HepG2 (cell line): ENCODE results near the gene HSPA1B. TPM values are rescaled to one million over a fixed set of nuclear protein-coding genes. Genes with fewer than 3 reads are reported as not detected.

Experiments used
- GATAD1 ChIP-seq: IDR thresholded peaks from 2 replicates; pipeline ENCODE4 v1.6.1; 2016; ENCODE audit warnings: missing genetic modification reagents, missing compliant biosample characterization
- HNF1B ChIP-seq: sonication (generic); formaldehyde crosslinking; IDR thresholded peaks from 2 replicates; pipeline ENCODE4 v1.5.1; 2020; ENCODE audit warnings: mild to moderate bottlenecking, moderate library complexity, missing genetic modification reagents
- HOXA3 ChIP-seq: sonication (generic); formaldehyde crosslinking; IDR thresholded peaks from 2 replicates; pipeline ENCODE4 v1.5.0; 2020; ENCODE audit warnings: missing genetic modification reagents
- MAZ ChIP-seq, 2 experiments: sonication (generic) in 1 of 2; formaldehyde crosslinking in 1 of 2; IDR thresholded peaks; 2 replicates each; pipeline versions ENCODE4 v1.5.0 to v1.6.1; 2012 to 2020; ENCODE audit warnings: low read depth in 2 of 2, mild to moderate bottlenecking in 2 of 2, borderline replicate concordance in 1 of 2, improper control_type of control experiment in 1 of 2, low read length in 1 of 2, missing genetic modification reagents in 1 of 2, moderate library complexity in 1 of 2
- NFATC3 ChIP-seq: sonication (generic); formaldehyde crosslinking; IDR thresholded peaks from 2 replicates; pipeline ENCODE4 v1.5.1; 2020; ENCODE audit warnings: mild to moderate bottlenecking, missing genetic modification reagents
- NFIB ChIP-seq: sonication (generic); formaldehyde crosslinking; IDR thresholded peaks from 2 replicates; pipeline ENCODE4 v1.9.0; 2021; ENCODE audit warnings: missing genetic modification reagents, mild to moderate bottlenecking, borderline replicate concordance
- RXRB ChIP-seq: IDR thresholded peaks from 2 replicates; pipeline ENCODE4 v1.6.1; 2016; ENCODE audit warnings: borderline replicate concordance, missing genetic modification reagents, missing compliant biosample characterization
- SIX4 ChIP-seq: sonication (generic); formaldehyde crosslinking; IDR thresholded peaks from 2 replicates; pipeline ENCODE4 v1.4.0; 2020; ENCODE audit warnings: missing genetic modification reagents
- SMAD1 ChIP-seq: sonication (generic); formaldehyde crosslinking; IDR thresholded peaks from 2 replicates; pipeline ENCODE4 v1.4.0; 2020; ENCODE audit warnings: missing genetic modification reagents, low read depth, mild to moderate bottlenecking, borderline replicate concordance
- SRSF9 ChIP-seq: fragments of 200-400 bp; formaldehyde crosslinking; IDR thresholded peaks from 2 replicates; pipeline ENCODE4 v1.6.1; 2018; ENCODE audit warnings: borderline replicate concordance, mild to moderate bottlenecking, low read depth, low read length; ENCODE audit not compliant: insufficient read depth, poor library complexity, severe bottlenecking
- ZNF484 ChIP-seq: sonication (generic); formaldehyde crosslinking; IDR thresholded peaks from 2 replicates; pipeline ENCODE4 v1.5.1; 2020; ENCODE audit warnings: mild to moderate bottlenecking, low read depth, missing genetic modification reagents, borderline replicate concordance
- ZNF558 ChIP-seq: sonication (generic); formaldehyde crosslinking; IDR thresholded peaks from 2 replicates; pipeline ENCODE4 v1.9.0; 2022; ENCODE audit warnings: mild to moderate bottlenecking, missing genetic modification reagents, borderline replicate concordance
- ZNF574 ChIP-seq: sonication (generic); formaldehyde crosslinking; IDR thresholded peaks from 2 replicates; pipeline ENCODE4 v1.4.0; 2020; ENCODE audit warnings: missing genetic modification reagents
- ZNF740 ChIP-seq: sonication (generic); formaldehyde crosslinking; IDR thresholded peaks from 2 replicates; pipeline ENCODE4 v1.4.0; 2020; ENCODE audit warnings: missing genetic modification reagents
- ZNF747 ChIP-seq: sonication (generic); formaldehyde crosslinking; IDR thresholded peaks from 2 replicates; pipeline ENCODE4 v1.8.1; 2023; ENCODE audit warnings: missing genetic modification reagents, mild to moderate bottlenecking, borderline replicate concordance
- polyA plus RNA-seq, 8 experiments: library from polyadenylated mRNA; depleted of rRNA in 3 of 8; stranded (reverse) in 7 of 8; unstranded in 1 of 8; fragments of >200 nt; fragmentation: Illumina TruSeq in 4 of 8; extraction: Trizol in 4 of 8; gene quantifications; 2 replicates each; pipeline versions ENCODE4 v1.2.1 to v1.2.3, GENCODE V29; 2011 to 2016; ENCODE audit warnings: low read depth in 4 of 8, missing spikeins in 1 of 8, mixed read lengths in 1 of 8; ENCODE audit not compliant: insufficient read depth in 1 of 8
- total RNA-seq, 5 experiments: library from RNA; depleted of rRNA; stranded (reverse); fragments of >200 nt; fragmentation: Illumina TruSeq; extraction: Trizol; gene quantifications; 2 replicates each; pipeline ENCODE4 v1.2.3, GENCODE V29; 2016; ENCODE audit warnings: low read depth in 1 of 5
- TF ChIP-seq, protein P1 (sequence below): sonication (generic); formaldehyde crosslinking; IDR thresholded peaks from 2 replicates; pipeline ENCODE4 v1.8.0; 2022; ENCODE audit warnings: mild to moderate bottlenecking, missing genetic modification reagents; ENCODE audit not compliant: insufficient replicate concordance
- TF ChIP-seq, protein P2 (sequence below): sonication (generic); formaldehyde crosslinking; IDR thresholded peaks from 2 replicates; pipeline ENCODE4 v1.4.0; 2020; ENCODE audit warnings: missing genetic modification reagents, borderline replicate concordance

HSPA1B gene
- total and polyA plus RNA-seq, 2 of the 13 experiments (the other 11 are each of a cell fraction or from before 2014, with no cell fraction given), result 26.0 to 186 TPM

- 0 out of 2 replicates have a peak, but pooled peaks have one; percentile 10 for TF ChIP-seq ZNF740 (CRISPR knock-in tag)
- peak; percentile 7; the same call in 1 of the 2 replicates for TF ChIP-seq SMAD1 (CRISPR knock-in tag)
- TF ChIP-seq GATAD1 (CRISPR knock-in tag), result peak; percentile 88
- peak; percentile 68; the same call in 1 of the 2 replicates for TF ChIP-seq SIX4 (CRISPR knock-in tag)
- TF ChIP-seq RXRB, result peak; percentile 71
- TF ChIP-seq, protein P1, sequence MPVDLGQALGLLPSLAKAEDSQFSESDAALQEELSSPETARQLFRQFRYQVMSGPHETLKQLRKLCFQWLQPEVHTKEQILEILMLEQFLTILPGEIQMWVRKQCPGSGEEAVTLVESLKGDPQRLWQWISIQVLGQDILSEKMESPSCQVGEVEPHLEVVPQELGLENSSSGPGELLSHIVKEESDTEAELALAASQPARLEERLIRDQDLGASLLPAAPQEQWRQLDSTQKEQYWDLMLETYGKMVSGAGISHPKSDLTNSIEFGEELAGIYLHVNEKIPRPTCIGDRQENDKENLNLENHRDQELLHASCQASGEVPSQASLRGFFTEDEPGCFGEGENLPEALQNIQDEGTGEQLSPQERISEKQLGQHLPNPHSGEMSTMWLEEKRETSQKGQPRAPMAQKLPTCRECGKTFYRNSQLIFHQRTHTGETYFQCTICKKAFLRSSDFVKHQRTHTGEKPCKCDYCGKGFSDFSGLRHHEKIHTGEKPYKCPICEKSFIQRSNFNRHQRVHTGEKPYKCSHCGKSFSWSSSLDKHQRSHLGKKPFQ (CRISPR knock-in tag), result peak; percentile 93
- TF ChIP-seq ZNF574, result peak; percentile 84
- TF ChIP-seq HNF1B, result peak; percentile 96
- no peak for TF ChIP-seq SRSF9
- peak; percentile 77; the same call in 1 of the 2 replicates for TF ChIP-seq HOXA3 (CRISPR knock-in tag)
- TF ChIP-seq ZNF558, result peak; percentile 73; the same call in 1 of the 2 replicates
- no peak for TF ChIP-seq ZNF747 (CRISPR knock-in tag)
- TF ChIP-seq, protein P2, sequence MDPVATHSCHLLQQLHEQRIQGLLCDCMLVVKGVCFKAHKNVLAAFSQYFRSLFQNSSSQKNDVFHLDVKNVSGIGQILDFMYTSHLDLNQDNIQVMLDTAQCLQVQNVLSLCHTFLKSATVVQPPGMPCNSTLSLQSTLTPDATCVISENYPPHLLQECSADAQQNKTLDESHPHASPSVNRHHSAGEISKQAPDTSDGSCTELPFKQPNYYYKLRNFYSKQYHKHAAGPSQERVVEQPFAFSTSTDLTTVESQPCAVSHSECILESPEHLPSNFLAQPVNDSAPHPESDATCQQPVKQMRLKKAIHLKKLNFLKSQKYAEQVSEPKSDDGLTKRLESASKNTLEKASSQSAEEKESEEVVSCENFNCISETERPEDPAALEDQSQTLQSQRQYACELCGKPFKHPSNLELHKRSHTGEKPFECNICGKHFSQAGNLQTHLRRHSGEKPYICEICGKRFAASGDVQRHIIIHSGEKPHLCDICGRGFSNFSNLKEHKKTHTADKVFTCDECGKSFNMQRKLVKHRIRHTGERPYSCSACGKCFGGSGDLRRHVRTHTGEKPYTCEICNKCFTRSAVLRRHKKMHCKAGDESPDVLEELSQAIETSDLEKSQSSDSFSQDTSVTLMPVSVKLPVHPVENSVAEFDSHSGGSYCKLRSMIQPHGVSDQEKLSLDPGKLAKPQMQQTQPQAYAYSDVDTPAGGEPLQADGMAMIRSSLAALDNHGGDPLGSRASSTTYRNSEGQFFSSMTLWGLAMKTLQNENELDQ (CRISPR knock-in tag), result peak; percentile 96; the same call in 1 of the 2 replicates
- no peak; the same call in 1 of the 2 replicates for TF ChIP-seq NFATC3 (CRISPR knock-in tag)
- peak; percentile 79; the same call in 1 of the 2 replicates for TF ChIP-seq MAZ (IDR thresholded peaks at IDR 0.05; ENCODE audit: borderline replicate concordance, low read depth, low read length)
- TF ChIP-seq MAZ (CRISPR knock-in tag; IDR thresholded peaks at IDR 0.05; ENCODE audit: low read depth), result peak; percentile 82
- no peak for TF ChIP-seq NFIB (CRISPR knock-in tag)
- no peak; the same call in 1 of the 2 replicates for TF ChIP-seq ZNF484 (CRISPR knock-in tag)
These were observed 35.1 kb downstream of the HSPA1B start, which contains the start of gene NEU1 (continued) for GRCh38 chr6:31862344-31863235.
